Esophagus muscularis mucosa (tissue), 4 donors: ENCODE data around the gene USP27X. TPM values are rescaled to one million over a fixed set of nuclear protein-coding genes. Genes with fewer than 3 reads are reported as not detected.

ENCODE experiments used
- DNase-seq: peaks from one replicate; pipeline ENCODE4 v3.0.0-alpha.2; 2017; ENCODE audit errors: extremely low spot score
- H3K27ac ChIP-seq, 4 donors: fragments of 200-600 bp; sonication (generic); replicated peaks in 1 of 4; 1 replicate in 3 of 4; 2 replicates in 1 of 4; pipeline ENCODE4 v1.5.1; 2016 to 2019; ENCODE audit warnings: mild to moderate bottlenecking in 1 of 4
- H3K27me3 ChIP-seq, 4 donors: fragments of 200-600 bp; sonication (generic); one replicate each; pipeline versions ENCODE4 v1.5.1 to v1.6.0; 2016 to 2019
- H3K36me3 ChIP-seq, 4 donors: fragments of 200-600 bp; sonication (generic); one replicate each; pipeline ENCODE4 v1.5.1; 2016 to 2019
- H3K4me1 ChIP-seq, 4 donors: fragments of 200-600 bp; sonication (generic); one replicate each; pipeline ENCODE4 v1.5.1; 2016 to 2019
- H3K4me3 ChIP-seq, 4 donors: fragments of 200-600 bp; sonication (generic); 1 replicate in 2 of 4; 2 replicates in 2 of 4; pipeline ENCODE4 v1.5.1; 2016 to 2019; ENCODE audit warnings: mild to moderate bottlenecking in 4 of 4, moderate library complexity in 1 of 4
- H3K9me3 ChIP-seq, 4 donors: fragments of 200-600 bp; sonication (generic); 1 replicate in 3 of 4; 2 replicates in 1 of 4; pipeline ENCODE4 v1.5.1; 2016 to 2019
- EP300 ChIP-seq: sonication (generic); formaldehyde crosslinking; IDR thresholded peaks from one replicate; pipeline ENCODE4 v1.6.1; 2017; ENCODE audit warnings: antibody characterized with exemption
- POLR2A ChIP-seq: fragments of 450-650 bp; IDR thresholded peaks from one replicate; pipeline ENCODE4 v1.6.1; 2017; ENCODE audit warnings: antibody characterized with exemption, moderate library complexity, mild to moderate bottlenecking, low read depth
- POLR2AphosphoS5 ChIP-seq, 2 donors: sonication (generic); formaldehyde crosslinking; IDR thresholded peaks; one replicate each; pipeline ENCODE4 v1.6.1; 2017; ENCODE audit warnings: antibody characterized with exemption in 2 of 2
- WGBS: methylation state at CpG from one replicate; pipeline ENCODE4 v1.1.5; 2018; 5-methylcytosine and 5-hydroxymethylcytosine counted together
- intact Hi-C: fragments of 100-400 bp; cut with DNase I; formaldehyde crosslinking; loops from one replicate; pipeline ENCODE4 v1.15.1; 2023
- total RNA-seq, 4 donors: library from RNA; depleted of rRNA; stranded (reverse); fragments of >200 nt; gene quantifications; one replicate each; pipeline versions ENCODE4 v1.1.0 to v1.2.1, GENCODE V29; 2016
- TF ChIP-seq, protein P1 (sequence below), 3 experiments: fragments of 200-600 bp in 2 of 3; fragments of 450-650 bp in 1 of 3; sonication (generic) in 2 of 3; IDR thresholded peaks; one replicate each; pipeline ENCODE4 v1.5.1; 2017 to 2019; ENCODE audit warnings: antibody characterized with exemption in 3 of 3, mild to moderate bottlenecking in 2 of 3, moderate library complexity in 1 of 3

USP27X gene
- total RNA-seq, 4 donors from 2014 or later, result 2.9 to 5.2 (median 4.5) TPM

DNA sequence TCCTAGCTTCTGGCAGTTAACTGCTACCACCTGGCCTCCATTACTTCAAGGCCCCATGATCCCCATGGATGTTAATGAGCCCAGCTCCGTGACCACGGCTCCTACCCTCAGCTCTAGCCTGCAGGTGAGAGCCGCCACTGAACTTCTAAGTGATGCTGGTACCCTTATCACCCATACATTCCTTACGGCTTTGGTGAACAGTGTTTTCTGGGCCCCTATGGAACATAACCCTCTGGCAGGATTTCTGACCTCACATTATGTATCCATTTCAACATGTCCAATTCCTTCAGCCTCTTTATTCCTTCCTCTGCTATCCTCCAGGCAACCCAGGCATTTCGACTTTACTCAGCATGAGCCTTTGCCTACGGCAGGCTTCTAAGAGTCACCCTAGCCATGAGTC lies 25.6 kb upstream of the USP27X start:
- intact Hi-C loops, result no loop called here
- no peak overlapping the region for H3K27ac ChIP-seq
- no peaks in the 10 kb centered on the region for H3K4me1 ChIP-seq
- peak; percentile 12 for DNase-seq
- H3K27me3 ChIP-seq, result no peaks in the 10 kb centered on the region
- TF ChIP-seq POLR2AphosphoS5 (IDR thresholded peaks at IDR 0.05) (no peak), POLR2A (no peak), EP300 (no peak)
- TF ChIP-seq, protein P1, sequence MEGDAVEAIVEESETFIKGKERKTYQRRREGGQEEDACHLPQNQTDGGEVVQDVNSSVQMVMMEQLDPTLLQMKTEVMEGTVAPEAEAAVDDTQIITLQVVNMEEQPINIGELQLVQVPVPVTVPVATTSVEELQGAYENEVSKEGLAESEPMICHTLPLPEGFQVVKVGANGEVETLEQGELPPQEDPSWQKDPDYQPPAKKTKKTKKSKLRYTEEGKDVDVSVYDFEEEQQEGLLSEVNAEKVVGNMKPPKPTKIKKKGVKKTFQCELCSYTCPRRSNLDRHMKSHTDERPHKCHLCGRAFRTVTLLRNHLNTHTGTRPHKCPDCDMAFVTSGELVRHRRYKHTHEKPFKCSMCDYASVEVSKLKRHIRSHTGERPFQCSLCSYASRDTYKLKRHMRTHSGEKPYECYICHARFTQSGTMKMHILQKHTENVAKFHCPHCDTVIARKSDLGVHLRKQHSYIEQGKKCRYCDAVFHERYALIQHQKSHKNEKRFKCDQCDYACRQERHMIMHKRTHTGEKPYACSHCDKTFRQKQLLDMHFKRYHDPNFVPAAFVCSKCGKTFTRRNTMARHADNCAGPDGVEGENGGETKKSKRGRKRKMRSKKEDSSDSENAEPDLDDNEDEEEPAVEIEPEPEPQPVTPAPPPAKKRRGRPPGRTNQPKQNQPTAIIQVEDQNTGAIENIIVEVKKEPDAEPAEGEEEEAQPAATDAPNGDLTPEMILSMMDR (IDR thresholded peaks at IDR 0.05), result no peak
- no peaks in the 10 kb centered on the region for H3K9me3 ChIP-seq
- no peaks in the 10 kb centered on the region for H3K36me3 ChIP-seq
- no peak overlapping the region for H3K4me3 ChIP-seq
- WGBS, result 82% methylated on average over 6 of the region's 6 CpGs

DNA sequence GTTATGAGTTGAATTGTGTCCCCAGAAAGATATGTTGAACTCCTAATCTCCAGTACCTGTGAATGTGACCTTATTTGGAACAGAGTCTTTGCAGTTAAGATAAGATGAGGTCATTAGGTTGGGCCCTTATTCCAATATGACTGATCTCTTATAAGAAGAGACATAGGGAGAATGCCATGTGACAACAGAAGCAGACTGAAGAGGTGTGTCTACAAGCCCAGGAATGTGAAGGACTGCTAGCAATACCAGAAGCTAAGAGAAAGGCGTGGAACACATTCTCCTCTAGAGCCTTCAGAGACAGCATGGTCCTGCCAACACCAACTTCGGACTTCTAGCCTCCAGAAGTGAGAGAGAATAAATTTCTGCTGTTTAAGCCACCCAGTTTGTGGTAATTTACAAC lies 22.5 kb upstream of the USP27X start:
- TF ChIP-seq EP300 (no peak), POLR2AphosphoS5 (IDR thresholded peaks at IDR 0.05) (no peak), POLR2A (no peak)
- TF ChIP-seq, protein P1 (IDR thresholded peaks at IDR 0.05), result no peak
- whole genome bisulfite sequencing, result 61% methylated on average over 2 of the region's 2 CpGs
- Histone ChIP-seq H3K36me3 (no peaks in the 10 kb centered on the region), H3K4me3 (no peak overlapping the region), H3K27ac (no peak overlapping the region), H3K27me3 (no peaks in the 10 kb centered on the region), H3K4me1 (no peaks in the 10 kb centered on the region), H3K9me3 (no peaks in the 10 kb centered on the region)
- DNase-seq, result no peak
- intact Hi-C loops, result no loop called here

DNA sequence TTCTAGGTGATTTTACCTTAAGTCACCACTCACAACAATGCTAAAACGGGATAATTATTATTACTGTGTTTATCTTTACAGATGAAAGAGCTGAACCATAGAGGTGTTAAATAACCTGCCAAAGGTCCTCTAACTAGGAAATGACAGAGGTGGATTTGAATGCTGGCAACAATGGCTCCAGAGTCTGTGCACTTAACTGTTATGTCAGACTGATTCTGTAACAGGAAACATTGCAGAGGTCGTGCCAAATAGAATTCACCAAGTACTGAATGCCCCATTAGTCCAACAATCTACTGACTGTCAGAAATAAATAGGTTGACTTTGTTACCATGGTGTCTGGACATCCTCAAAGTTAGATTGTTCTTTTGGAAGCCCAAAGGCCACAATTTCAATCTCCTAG lies 20.9 kb upstream of the USP27X start:
- DNase-seq, result no peak
- 48% methylated on average over 2 of the region's 2 CpGs for WGBS
- intact Hi-C loops, result no loop called here
- no peaks in the 10 kb centered on the region for H3K27me3 ChIP-seq
- H3K9me3 ChIP-seq, result no peaks in the 10 kb centered on the region
- no peaks in the 10 kb centered on the region for H3K4me1 ChIP-seq
- H3K4me3 ChIP-seq, result no peak overlapping the region
- no peaks in the 10 kb centered on the region for H3K36me3 ChIP-seq
- TF ChIP-seq EP300, result no peak
- TF ChIP-seq, protein P1 (IDR thresholded peaks at IDR 0.05), result no peak
- no peak for TF ChIP-seq POLR2A
- TF ChIP-seq POLR2AphosphoS5 (IDR thresholded peaks at IDR 0.05), result no peak
- H3K27ac ChIP-seq, result no peak overlapping the region

DNA sequence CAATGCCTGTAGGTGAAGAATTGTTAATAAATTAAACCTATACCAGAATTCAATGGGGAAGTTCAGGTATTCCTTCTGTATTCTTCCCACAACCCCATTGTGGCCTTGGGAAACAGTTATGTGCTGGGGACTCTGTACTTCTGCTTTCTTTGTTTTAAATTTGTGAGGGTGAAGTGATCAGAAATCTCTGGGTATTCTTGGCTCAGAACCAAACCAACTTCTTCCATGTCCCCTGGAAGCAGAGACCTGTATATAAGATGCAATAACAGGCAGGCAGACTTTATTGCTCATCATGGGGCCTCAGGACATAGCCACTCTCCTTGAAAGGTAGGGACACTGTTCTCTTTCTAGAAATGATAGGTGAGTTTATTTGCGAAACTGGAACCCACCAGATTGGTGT lies 19.8 kb upstream of the USP27X start:
- TF ChIP-seq POLR2AphosphoS5 (IDR thresholded peaks at IDR 0.05) (no peak), EP300 (no peak), POLR2A (no peak)
- TF ChIP-seq, protein P1 (IDR thresholded peaks at IDR 0.05), result no peak
- DNase-seq, result no peak
- H3K9me3 ChIP-seq, result no peaks in the 10 kb centered on the region
- H3K4me3 ChIP-seq, result no peak overlapping the region
- intact Hi-C loops, result no loop called here
- no peaks in the 10 kb centered on the region for H3K4me1 ChIP-seq
- no peaks in the 10 kb centered on the region for H3K27me3 ChIP-seq
- no peak overlapping the region for H3K27ac ChIP-seq
- 81% methylated on average over 1 of the region's 1 CpG for WGBS
- no peaks in the 10 kb centered on the region for H3K36me3 ChIP-seq

DNA sequence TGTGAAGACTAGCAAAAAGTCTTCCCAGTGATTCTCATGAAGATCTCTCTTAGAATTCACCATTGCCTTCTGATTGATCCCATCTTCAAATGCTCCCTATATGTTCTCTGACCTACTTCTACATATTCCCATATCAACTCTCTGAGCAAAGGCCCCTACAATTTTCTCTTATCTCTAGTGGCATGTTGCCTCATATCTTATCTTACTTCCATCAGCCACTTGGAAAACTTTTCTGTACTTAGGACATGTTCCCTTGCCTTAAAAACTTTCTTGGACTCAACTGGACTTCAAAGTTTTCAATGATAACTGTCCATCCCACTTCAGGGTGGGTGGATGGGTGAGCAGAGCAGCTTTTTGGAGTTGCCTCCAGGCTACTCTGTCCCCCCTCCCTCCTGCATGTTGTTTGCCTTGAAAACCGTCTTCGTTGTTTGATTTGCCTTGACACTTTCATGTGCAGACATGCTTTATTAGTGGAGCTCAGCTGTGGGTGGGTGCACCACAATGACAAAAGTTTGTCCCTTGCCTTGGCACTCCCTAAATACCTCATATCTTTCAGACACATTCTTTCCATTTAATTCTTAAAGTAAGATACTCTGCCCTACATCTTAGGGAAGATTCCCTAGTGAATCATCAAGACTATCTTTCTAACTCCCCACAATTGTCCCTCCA lies 18.3 kb upstream of the USP27X start:
- Histone ChIP-seq H3K36me3 (no peaks in the 10 kb centered on the region), H3K9me3 (no peaks in the 10 kb centered on the region), H3K27ac (no peak overlapping the region), H3K4me1 (no peaks in the 10 kb centered on the region), H3K27me3 (no peaks in the 10 kb centered on the region), H3K4me3 (no peak overlapping the region)
- WGBS, result 81% methylated on average over 2 of the region's 2 CpGs
- TF ChIP-seq, protein P1 (IDR thresholded peaks at IDR 0.05), result no peak
- no peak for TF ChIP-seq EP300
- no peak for TF ChIP-seq POLR2A
- no peak for TF ChIP-seq POLR2AphosphoS5 (IDR thresholded peaks at IDR 0.05)
- DNase-seq, result no peak
- intact Hi-C loops, result no loop called here
